Lung (tissue), 12 donors: ENCODE measurements around the gene MAS1L. TPM values are rescaled to one million over a fixed set of nuclear protein-coding genes. Genes with fewer than 3 reads are reported as not detected.

Experiments used
- ATAC-seq: fragments of 200-7000 bp; cut with Tn5 transposase; one replicate; pipeline ENCODE4 v1.9.1; 2020; ENCODE audit warnings: moderate number of reproducible peaks; ENCODE audit not compliant: insufficient read depth, low FRiP score
- DNase-seq, 3 donors: peaks; one replicate each; pipeline ENCODE4 v3.0.0-alpha.2; 2013 to 2017
- H3K27ac ChIP-seq, 2 donors: one replicate each; pipeline ENCODE4 v1.5.1; 2013; ENCODE audit warnings: mild to moderate bottlenecking in 2 of 2, moderate library complexity in 2 of 2, control low read depth in 1 of 2, inconsistent platforms in 1 of 2, low read depth in 1 of 2, low read length in 1 of 2
- H3K27me3 ChIP-seq, 3 donors: one replicate each; pipeline ENCODE4 v1.5.1; 2013; ENCODE audit warnings: low read length in 2 of 3; ENCODE audit not compliant: control insufficient read depth in 3 of 3, insufficient read depth in 3 of 3
- H3K36me3 ChIP-seq, 4 donors: one replicate each; pipeline ENCODE4 v1.5.1; 2013; ENCODE audit warnings: low read length in 4 of 4, mild to moderate bottlenecking in 1 of 4, moderate library complexity in 1 of 4; ENCODE audit not compliant: control insufficient read depth in 4 of 4, insufficient read depth in 4 of 4
- H3K4me1 ChIP-seq, 5 donors: one replicate each; pipeline ENCODE4 v1.5.1; 2013; ENCODE audit warnings: low read length in 5 of 5, mild to moderate bottlenecking in 2 of 5, moderate library complexity in 1 of 5; ENCODE audit not compliant: control insufficient read depth in 5 of 5, insufficient read depth in 5 of 5
- H3K4me3 ChIP-seq: one replicate; pipeline ENCODE4 v1.5.1; 2013; ENCODE audit warnings: mild to moderate bottlenecking, control low read depth, moderate library complexity
- H3K9ac ChIP-seq, 2 donors: one replicate each; pipeline ENCODE4 v1.5.1; 2013; ENCODE audit warnings: low read length in 2 of 2, control low read depth in 1 of 2; ENCODE audit not compliant: insufficient read depth in 1 of 2
- H3K9me3 ChIP-seq, 4 donors: one replicate each; pipeline ENCODE4 v1.5.1; 2013; ENCODE audit warnings: low read length in 3 of 4, mild to moderate bottlenecking in 1 of 4, moderate library complexity in 1 of 4; ENCODE audit not compliant: control insufficient read depth in 4 of 4, insufficient read depth in 3 of 4
- CTCF ChIP-seq: IDR thresholded peaks from 2 replicates; pipeline ENCODE4 v1.5.1; 2012; ENCODE audit warnings: mild to moderate bottlenecking; ENCODE audit errors: control extremely low read depth, extremely low read depth
- WGBS, 2 donors: extraction: QIAGEN DNeasy Blood & Tissue Kit; methylation state at CpG; one replicate each; pipeline ENCODE4 v1.1.7; 2013; 5-methylcytosine and 5-hydroxymethylcytosine counted together
- polyA plus RNA-seq, 2 donors: library from polyadenylated mRNA; stranded (reverse); fragments of 200-250 nt; gene quantifications; one replicate each; pipeline ENCODE4 v1.2.1, GENCODE V29; 2013
- total RNA-seq, 2 donors: library from RNA; depleted of rRNA in 1 of 2; stranded (reverse); fragments of >200 nt in 1 of 2; gene quantifications; one replicate each; pipeline ENCODE4 v1.2.1, GENCODE V29; 2014 to 2021
- donor health status: control.
- donor health status: control.
- donor health status: Bipolar disorder and iron deficiency.
- donor health status: healthy.
- donor health status: DM: yes; HTN: yes; CAD: no.

The MAS1L gene
- total and polyA plus RNA-seq, 4 donors = not detected

- Histone ChIP-seq H3K27ac (no peak overlapping the region), H3K36me3 (no peaks in the 10 kb centered on the region), H3K4me3 (no peak overlapping the region), H3K27me3 (no peaks in the 10 kb centered on the region), H3K4me1 (no peaks in the 10 kb centered on the region), H3K9ac (no peak overlapping the region), H3K9me3 (no peaks in the 10 kb centered on the region)
- DNase-seq (no peak), ATAC-seq (no peak)
- no peak for TF ChIP-seq CTCF
- WGBS, 2 donors = 91 to 93% methylated on average over 5 of the region's 5 CpGs
Observed at GRCh38 chr6:29502597-29502996, 14.8 kb upstream of the MAS1L start.

GRCh38 chr6:29502181-29502580 is 14.4 kb upstream of the MAS1L start:
- ATAC-seq = no peak
- DNase-seq = no peak
- no peaks in the 10 kb centered on the region for H3K9me3 ChIP-seq

GRCh38 chr6:29501106-29501505 is 13.3 kb upstream of the MAS1L start:
- TF ChIP-seq CTCF = no peak
- H3K9ac ChIP-seq = no peak overlapping the region
- no peaks in the 10 kb centered on the region for H3K36me3 ChIP-seq
- ATAC-seq (no peak), DNase-seq (no peak)
- 90 to 94% methylated on average over 6 of the region's 6 CpGs for WGBS, 2 donors
- H3K9me3 ChIP-seq = no peaks in the 10 kb centered on the region
- H3K4me1 ChIP-seq = no peaks in the 10 kb centered on the region
- H3K27ac ChIP-seq = no peak overlapping the region
- peaks cover 0 to 9% (median 0%) of the 10 kb centered on the region in 3 donors for H3K27me3 ChIP-seq
- H3K4me3 ChIP-seq = no peak overlapping the region

More at GRCh38 chr6:29502181-29502580, 14.4 kb upstream of the MAS1L start:
- no peak for TF ChIP-seq CTCF
- Histone ChIP-seq H3K27ac (no peak overlapping the region), H3K36me3 (no peaks in the 10 kb centered on the region), H3K4me3 (no peak overlapping the region), H3K27me3 (no peaks in the 10 kb centered on the region), H3K9ac (no peak overlapping the region), H3K4me1 (no peaks in the 10 kb centered on the region)
- 85 to 96% methylated on average over 3 of the region's 3 CpGs for WGBS, 2 donors

- no peaks in the 10 kb centered on the region for H3K9me3 ChIP-seq
- H3K27me3 ChIP-seq = peaks cover 0 to 11% (median 0%) of the 10 kb centered on the region in 3 donors
- TF ChIP-seq CTCF = no peak
- no peak overlapping the region for H3K27ac ChIP-seq
- ATAC-seq = no peak
- H3K9ac ChIP-seq = no peak overlapping the region
- WGBS, 2 donors = 89 to 92% methylated on average over 8 of the region's 8 CpGs
- DNase-seq = no peak
- no peaks in the 10 kb centered on the region for H3K4me1 ChIP-seq
- H3K4me3 ChIP-seq = no peak overlapping the region
- no peaks in the 10 kb centered on the region for H3K36me3 ChIP-seq
Observed at GRCh38 chr6:29500594-29500993, 12.8 kb upstream of the MAS1L start.
